ENCODE data around the gene ALOX15.
A peak's percentile ranks its signal among the peaks of the same experiment; 100 is the strongest.
"Not testable (repeated sequence)": the region's sequence is repeated elsewhere in the genome, so short reads cannot be mapped to it uniquely, and the experiment has no call there.

The ALOX15 gene

GRCh38 chr17:4645642-4646041 is 4.2 kb upstream of the ALOX15 start:
- Histone ChIP-seq H3K36me3 (ENCODE audit: control insufficient read depth, insufficient read depth, low read length) (no peaks in the 10 kb centered on the region), H3K4me1 (ENCODE audit: control insufficient read depth, insufficient read depth, low read length) (peaks cover 3% of the 10 kb centered on the region), H3K27me3 (ENCODE audit: control insufficient read depth, insufficient read depth, low read length) (peaks cover 36% of the 10 kb centered on the region), H3K9me3 (ENCODE audit: control insufficient read depth, insufficient read depth, low read length) (no peaks in the 10 kb centered on the region), H3K4me3 (ENCODE audit: low read depth, low read length) (no peak overlapping the region), H3K9ac (ENCODE audit: low read depth, low read length) (no peak overlapping the region)

- Histone ChIP-seq H3K36me3 (ENCODE audit: control insufficient read depth, insufficient read depth, low read length) (no peaks in the 10 kb centered on the region), H3K4me1 (ENCODE audit: control insufficient read depth, insufficient read depth, low read length) (peaks cover 6% of the 10 kb centered on the region), H3K9me3 (ENCODE audit: control insufficient read depth, insufficient read depth, low read length) (no peaks in the 10 kb centered on the region), H3K27me3 (ENCODE audit: control insufficient read depth, insufficient read depth, low read length) (peaks cover 44% of the 10 kb centered on the region), H3K9ac (ENCODE audit: low read depth, low read length) (no peak overlapping the region), H3K4me3 (ENCODE audit: low read depth, low read length) (no peak overlapping the region)
Observed at GRCh38 chr17:4643676-4644075, 2.2 kb upstream of the ALOX15 start.

- Histone ChIP-seq H3K9me3 (ENCODE audit: control insufficient read depth, insufficient read depth, low read length) (no peaks in the 10 kb centered on the region), H3K9ac (ENCODE audit: low read depth, low read length) (no peak overlapping the region), H3K36me3 (ENCODE audit: control insufficient read depth, insufficient read depth, low read length) (no peaks in the 10 kb centered on the region), H3K4me3 (ENCODE audit: low read depth, low read length) (no peak overlapping the region), H3K27me3 (ENCODE audit: control insufficient read depth, insufficient read depth, low read length) (peaks cover 49% of the 10 kb centered on the region), H3K4me1 (ENCODE audit: control insufficient read depth, insufficient read depth, low read length) (peaks cover 7% of the 10 kb centered on the region)
Observed at GRCh38 chr17:4642286-4642685, 808 bp upstream of the ALOX15 start.

- not testable (repeated sequence) for H3K9ac ChIP-seq (ENCODE audit: low read depth, low read length); H3K36me3 ChIP-seq (ENCODE audit: control insufficient read depth, insufficient read depth, low read length); H3K9me3 ChIP-seq (ENCODE audit: control insufficient read depth, insufficient read depth, low read length)
- peaks cover 10% of the 10 kb centered on the region for H3K4me1 ChIP-seq (ENCODE audit: control insufficient read depth, insufficient read depth, low read length)
- peak overlapping the region; percentile 58 for H3K4me3 ChIP-seq (ENCODE audit: low read depth, low read length)
- H3K27me3 ChIP-seq (ENCODE audit: control insufficient read depth, insufficient read depth, low read length), result peaks cover 64% of the 10 kb centered on the region
Observed at GRCh38 chr17:4640569-4641188, 799 bp downstream of the ALOX15 start.

GRCh38 chr17:4639301-4640059 is 2.0 kb downstream of the ALOX15 start:
- H3K9me3 ChIP-seq (ENCODE audit: control insufficient read depth, insufficient read depth, low read length); H3K36me3 ChIP-seq (ENCODE audit: control insufficient read depth, insufficient read depth, low read length); H3K9ac ChIP-seq (ENCODE audit: low read depth, low read length): not testable (repeated sequence)
- peaks cover 63% of the 10 kb centered on the region for H3K27me3 ChIP-seq (ENCODE audit: control insufficient read depth, insufficient read depth, low read length)
- peak overlapping the region; percentile 37 for H3K4me3 ChIP-seq (ENCODE audit: low read depth, low read length)
- H3K4me1 ChIP-seq (ENCODE audit: control insufficient read depth, insufficient read depth, low read length), result peaks cover 12% of the 10 kb centered on the region

- H3K36me3 ChIP-seq (ENCODE audit: control insufficient read depth, insufficient read depth, low read length); H3K9ac ChIP-seq (ENCODE audit: low read depth, low read length); H3K9me3 ChIP-seq (ENCODE audit: control insufficient read depth, insufficient read depth, low read length): not testable (repeated sequence)
- Histone ChIP-seq H3K4me3 (ENCODE audit: low read depth, low read length) (peak overlapping the region; percentile 37), H3K4me1 (ENCODE audit: control insufficient read depth, insufficient read depth, low read length) (peaks cover 12% of the 10 kb centered on the region), H3K27me3 (ENCODE audit: control insufficient read depth, insufficient read depth, low read length) (peaks cover 59% of the 10 kb centered on the region)
Observed at GRCh38 chr17:4638766-4639165, 2.7 kb downstream of the ALOX15 start.

GRCh38 chr17:4636474-4637100 is 4.9 kb downstream of the ALOX15 start:
- Histone ChIP-seq H3K9ac (ENCODE audit: low read depth, low read length) (no peak overlapping the region), H3K36me3 (ENCODE audit: control insufficient read depth, insufficient read depth, low read length) (no peaks in the 10 kb centered on the region), H3K4me1 (ENCODE audit: control insufficient read depth, insufficient read depth, low read length) (peaks cover 21% of the 10 kb centered on the region), H3K4me3 (ENCODE audit: low read depth, low read length) (no peak overlapping the region), H3K27me3 (ENCODE audit: control insufficient read depth, insufficient read depth, low read length) (peaks cover 39% of the 10 kb centered on the region), H3K9me3 (ENCODE audit: control insufficient read depth, insufficient read depth, low read length) (no peaks in the 10 kb centered on the region)

- H3K4me1 ChIP-seq (ENCODE audit: control insufficient read depth, insufficient read depth, low read length), result peaks cover 21% of the 10 kb centered on the region
- H3K27me3 ChIP-seq (ENCODE audit: control insufficient read depth, insufficient read depth, low read length), result peaks cover 32% of the 10 kb centered on the region
- no peak overlapping the region for H3K9ac ChIP-seq (ENCODE audit: low read depth, low read length)
- no peaks in the 10 kb centered on the region for H3K9me3 ChIP-seq (ENCODE audit: control insufficient read depth, insufficient read depth, low read length)
- H3K4me3 ChIP-seq (ENCODE audit: low read depth, low read length), result no peak overlapping the region
- H3K36me3 ChIP-seq (ENCODE audit: control insufficient read depth, insufficient read depth, low read length), result no peaks in the 10 kb centered on the region
Observed at GRCh38 chr17:4635823-4636375, 5.6 kb downstream of the ALOX15 start.

GRCh38 chr17:4634976-4635375 is 6.5 kb downstream of the ALOX15 start:
- peaks cover 21% of the 10 kb centered on the region for H3K4me1 ChIP-seq (ENCODE audit: control insufficient read depth, insufficient read depth, low read length)
- no peaks in the 10 kb centered on the region for H3K36me3 ChIP-seq (ENCODE audit: control insufficient read depth, insufficient read depth, low read length)
- no peak overlapping the region for H3K4me3 ChIP-seq (ENCODE audit: low read depth, low read length)
- H3K9ac ChIP-seq (ENCODE audit: low read depth, low read length), result no peak overlapping the region
- H3K9me3 ChIP-seq (ENCODE audit: control insufficient read depth, insufficient read depth, low read length), result no peaks in the 10 kb centered on the region
- H3K27me3 ChIP-seq (ENCODE audit: control insufficient read depth, insufficient read depth, low read length), result peaks cover 27% of the 10 kb centered on the region

GRCh38 chr17:4633643-4634042 is 7.8 kb downstream of the ALOX15 start:
- Histone ChIP-seq H3K9ac (ENCODE audit: low read depth, low read length) (no peak overlapping the region), H3K9me3 (ENCODE audit: control insufficient read depth, insufficient read depth, low read length) (no peaks in the 10 kb centered on the region), H3K4me3 (ENCODE audit: low read depth, low read length) (no peak overlapping the region), H3K4me1 (ENCODE audit: control insufficient read depth, insufficient read depth, low read length) (peaks cover 18% of the 10 kb centered on the region), H3K27me3 (ENCODE audit: control insufficient read depth, insufficient read depth, low read length) (peaks cover 21% of the 10 kb centered on the region), H3K36me3 (ENCODE audit: control insufficient read depth, insufficient read depth, low read length) (no peaks in the 10 kb centered on the region)

- no peaks in the 10 kb centered on the region for H3K9me3 ChIP-seq (ENCODE audit: control insufficient read depth, insufficient read depth, low read length)
- H3K4me3 ChIP-seq (ENCODE audit: low read depth, low read length), result no peak overlapping the region
- peaks cover 18% of the 10 kb centered on the region for H3K27me3 ChIP-seq (ENCODE audit: control insufficient read depth, insufficient read depth, low read length)
- H3K9ac ChIP-seq (ENCODE audit: low read depth, low read length), result no peak overlapping the region
- H3K36me3 ChIP-seq (ENCODE audit: control insufficient read depth, insufficient read depth, low read length), result no peaks in the 10 kb centered on the region
- H3K4me1 ChIP-seq (ENCODE audit: control insufficient read depth, insufficient read depth, low read length), result peaks cover 17% of the 10 kb centered on the region
Observed at GRCh38 chr17:4632581-4632920, 8.9 kb downstream of the ALOX15 start.

Data from iPS-15b (cell line).